ENCODE data around the gene NHSL2.

NHSL2 gene

DNA sequence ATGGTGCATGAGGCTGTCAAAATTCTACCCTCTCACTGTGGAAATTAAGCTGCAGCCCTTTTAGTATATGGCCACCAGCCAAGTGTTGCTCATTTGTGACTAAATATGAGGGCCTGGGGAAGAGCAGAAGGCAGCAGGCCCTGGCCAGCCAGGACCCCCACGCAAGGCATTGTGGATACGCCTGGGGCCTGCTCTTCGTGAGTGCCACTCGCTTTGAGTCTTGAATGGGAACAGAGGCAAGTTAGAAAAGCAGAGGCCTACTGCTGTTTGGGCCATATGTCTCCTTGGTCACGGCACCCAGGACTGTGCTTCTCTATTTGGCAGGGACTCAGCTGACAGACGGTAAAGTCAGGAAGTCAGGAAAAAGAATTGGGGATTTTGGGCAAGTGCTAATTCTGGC, 210.2 kb downstream of the NHSL2 start:
- Histone ChIP-seq H3K9me3 (no peaks in the 10 kb centered on the region; the same call in 1 of the 2 replicates), H3K36me3 (replicated peaks) (no peaks in the 10 kb centered on the region), H3K27me3 (ENCODE audit: low read depth) (no peaks in the 10 kb centered on the region), H3K4me3 (no peak overlapping the region), H3K4me1 (peaks cover 19% of the 10 kb centered on the region)
- in situ Hi-C loops (cut with MboI; ENCODE audit: low sequenced_read_pairs): no loop called here
- no peak for DNase-seq (ENCODE audit: low spot score in 2 of 2)

GRCh38 chrX:72121383-72121782, 210.7 kb downstream of the NHSL2 start:
- H3K4me3 ChIP-seq: no peak overlapping the region
- in situ Hi-C loops (cut with MboI; ENCODE audit: low sequenced_read_pairs): no loop called here
- no peaks in the 10 kb centered on the region for H3K27me3 ChIP-seq (ENCODE audit: low read depth)

DNA sequence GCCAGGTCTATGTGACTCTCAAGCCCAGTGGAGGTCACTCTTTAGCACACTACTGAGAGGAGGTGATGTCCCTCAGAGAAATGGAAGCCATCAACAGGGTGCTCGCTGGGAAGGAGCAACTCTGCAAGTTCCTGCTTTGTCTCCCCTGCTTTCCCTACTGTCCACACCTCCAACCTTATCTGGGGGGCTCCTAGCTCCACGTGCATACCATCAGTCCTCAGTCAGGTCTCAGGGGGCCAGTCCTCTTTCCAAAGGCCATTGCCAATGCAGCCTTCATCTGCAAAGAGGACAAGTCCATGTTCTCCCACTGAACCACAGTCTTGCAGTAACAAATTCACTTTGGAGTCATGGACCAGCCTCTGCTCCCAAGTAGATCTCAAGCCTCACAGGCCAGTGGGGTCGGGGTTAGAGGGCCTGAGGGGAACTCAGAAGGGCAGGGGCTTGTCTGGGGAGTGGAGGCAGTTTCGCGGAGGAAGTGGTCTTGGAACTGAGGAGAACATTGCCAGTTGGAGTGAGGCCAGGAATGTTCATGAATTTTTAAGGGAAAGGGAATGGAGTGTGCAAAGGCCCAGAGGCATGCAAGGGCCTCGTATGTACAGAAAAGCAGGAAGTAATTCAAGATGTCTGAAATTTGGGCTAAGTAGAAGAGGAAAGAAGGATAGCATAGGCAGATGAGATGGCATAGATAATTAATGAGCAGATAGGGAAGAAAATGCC, 212.1 kb downstream of the NHSL2 start:
- Histone ChIP-seq H3K4me3 (no peak overlapping the region), H3K9me3 (no peaks in the 10 kb centered on the region; the same call in 1 of the 2 replicates), H3K27me3 (ENCODE audit: low read depth) (no peaks in the 10 kb centered on the region), H3K4me1 (peaks cover 15% of the 10 kb centered on the region), H3K36me3 (replicated peaks) (no peaks in the 10 kb centered on the region)
- no peak for DNase-seq (ENCODE audit: low spot score in 2 of 2)
- in situ Hi-C loops (cut with MboI; ENCODE audit: low sequenced_read_pairs): no loop called here

More at GRCh38 chrX:72121383-72121782, 210.7 kb downstream of the NHSL2 start:
- Histone ChIP-seq H3K36me3 (replicated peaks) (no peaks in the 10 kb centered on the region), H3K9me3 (no peaks in the 10 kb centered on the region; the same call in 1 of the 2 replicates), H3K4me1 (peaks cover 15% of the 10 kb centered on the region)
- no peak for DNase-seq (ENCODE audit: low spot score in 2 of 2)

DNA sequence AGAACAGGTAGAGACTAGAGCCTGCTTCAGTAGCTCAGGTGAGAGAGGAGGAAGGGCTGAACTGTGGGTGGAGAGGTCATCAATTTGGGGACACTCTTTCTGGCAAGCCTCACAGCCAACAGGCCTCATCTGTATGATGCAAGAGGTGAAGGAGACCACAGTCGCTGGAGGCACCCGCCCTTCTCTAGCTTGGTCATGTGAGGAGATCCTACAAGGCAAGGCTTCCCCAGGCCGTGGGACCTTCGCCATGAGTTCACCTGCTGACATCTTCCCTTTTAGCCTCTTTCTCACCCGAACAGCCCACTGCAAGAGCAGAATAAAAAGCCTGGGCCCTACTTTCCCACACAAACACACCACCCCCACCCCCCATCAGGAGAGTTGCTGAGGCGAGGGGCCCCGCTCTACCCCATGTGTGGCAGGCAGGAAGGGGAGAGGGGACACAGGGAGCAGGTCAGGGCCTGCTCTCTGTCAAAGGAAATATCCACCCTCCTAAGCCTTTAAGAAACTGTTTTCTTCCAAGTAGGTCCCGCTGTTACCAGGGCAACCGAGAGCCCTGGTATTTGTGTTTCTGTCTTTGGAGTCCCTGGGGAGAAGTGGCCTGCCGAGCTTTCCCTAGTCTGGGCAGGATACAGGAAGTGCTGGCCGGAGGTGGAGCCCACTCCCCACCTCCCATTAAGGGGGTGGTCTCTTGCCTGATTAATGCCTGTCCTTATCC, 213.0 kb downstream of the NHSL2 start:
- Histone ChIP-seq H3K4me3 (no peak overlapping the region), H3K36me3 (replicated peaks) (no peaks in the 10 kb centered on the region), H3K4me1 (peaks cover 15% of the 10 kb centered on the region), H3K27me3 (ENCODE audit: low read depth) (no peaks in the 10 kb centered on the region), H3K9me3 (no peaks in the 10 kb centered on the region; the same call in 1 of the 2 replicates)
- peak; percentile 88 to 90 for DNase-seq (ENCODE audit: low spot score in 2 of 2)
- in situ Hi-C loops (cut with MboI; ENCODE audit: low sequenced_read_pairs): no loop called here

DNA sequence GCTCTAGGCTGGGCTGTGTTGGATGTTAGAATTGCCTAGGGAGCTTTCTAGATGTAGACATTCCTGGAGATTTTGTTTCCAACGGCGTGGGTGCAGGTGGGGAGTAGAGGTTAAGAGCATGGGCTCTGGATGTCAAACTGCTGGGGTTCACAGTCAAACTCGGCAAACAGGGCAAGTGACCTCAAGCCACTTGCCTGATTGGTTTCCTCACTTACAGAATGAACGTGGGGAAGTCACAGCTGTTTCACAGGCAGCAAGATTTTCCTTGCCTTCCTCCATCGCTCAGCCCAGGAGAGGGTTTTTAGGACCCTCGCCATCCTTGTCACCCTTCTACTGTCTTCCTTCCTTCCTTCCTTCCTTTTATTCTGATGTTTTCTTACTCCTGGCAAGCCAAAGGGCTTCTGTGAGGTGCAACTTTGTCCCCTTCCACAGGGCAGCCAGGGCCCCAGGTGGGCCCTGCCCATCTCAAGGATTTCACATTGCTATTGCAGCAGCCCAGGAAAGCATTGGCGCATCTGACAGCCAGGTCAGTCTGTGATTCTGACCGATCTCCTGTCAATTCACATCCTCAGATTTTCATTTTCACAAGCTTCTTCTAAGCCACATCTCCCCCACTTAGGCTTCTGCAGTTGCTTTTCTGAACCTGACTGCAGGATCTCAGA, 214.0 kb downstream of the NHSL2 start:
- H3K4me3 ChIP-seq: no peak overlapping the region
- peaks cover 15% of the 10 kb centered on the region for H3K4me1 ChIP-seq
- H3K9me3 ChIP-seq: no peaks in the 10 kb centered on the region; the same call in 1 of the 2 replicates
- no peaks in the 10 kb centered on the region for H3K27me3 ChIP-seq (ENCODE audit: low read depth)
- in situ Hi-C loops (cut with MboI; ENCODE audit: low sequenced_read_pairs): loop anchor here (5.0 kb wide), 1 partner anchor 102 kb away; no protein-coding TSS in a partner anchor
- H3K36me3 ChIP-seq (replicated peaks): no peaks in the 10 kb centered on the region
- no peak for DNase-seq (ENCODE audit: low spot score in 2 of 2)

- no peaks in the 10 kb centered on the region for H3K36me3 ChIP-seq (replicated peaks)
- no peak overlapping the region for H3K4me3 ChIP-seq
- DNase-seq (ENCODE audit: low spot score in 2 of 2): no peak
- no peaks in the 10 kb centered on the region for H3K27me3 ChIP-seq (ENCODE audit: low read depth)
- peaks cover 15% of the 10 kb centered on the region for H3K4me1 ChIP-seq
- in situ Hi-C loops (cut with MboI; ENCODE audit: low sequenced_read_pairs): loop anchor here (5.0 kb wide), 1 partner anchor 103 kb away; no protein-coding TSS in a partner anchor
- H3K9me3 ChIP-seq: no peaks in the 10 kb centered on the region; the same call in 1 of the 2 replicates
These were observed 214.8 kb downstream of the NHSL2 start for GRCh38 chrX:72125331-72126047.

DNA sequence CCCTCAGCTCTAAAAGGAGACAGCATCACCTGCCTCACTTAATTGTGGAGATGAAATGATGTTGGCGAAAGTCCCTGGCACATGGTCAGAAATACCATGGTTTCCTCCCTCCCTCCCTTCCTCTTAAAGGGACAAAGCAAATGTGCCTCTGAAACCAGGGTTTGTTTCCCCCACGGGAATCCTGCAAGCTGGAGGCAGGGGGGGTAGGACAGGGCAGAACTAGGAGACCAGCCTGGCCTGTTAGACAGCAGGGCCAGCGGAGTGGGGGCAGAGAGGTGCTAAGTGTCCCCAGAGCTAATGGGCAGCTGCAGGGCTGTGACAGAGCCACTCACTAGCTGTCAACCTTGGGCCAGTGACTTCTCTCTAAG, 215.4 kb downstream of the NHSL2 start:
- no peak for DNase-seq (ENCODE audit: low spot score in 2 of 2)
- Histone ChIP-seq H3K4me3 (no peak overlapping the region), H3K9me3 (no peaks in the 10 kb centered on the region; the same call in 1 of the 2 replicates), H3K36me3 (replicated peaks) (no peaks in the 10 kb centered on the region), H3K27me3 (ENCODE audit: low read depth) (no peaks in the 10 kb centered on the region), H3K4me1 (peaks cover 15% of the 10 kb centered on the region)
- in situ Hi-C loops (cut with MboI; ENCODE audit: low sequenced_read_pairs): loop anchor here (5.0 kb wide), 1 partner anchor 104 kb away; no protein-coding TSS in a partner anchor

DNA sequence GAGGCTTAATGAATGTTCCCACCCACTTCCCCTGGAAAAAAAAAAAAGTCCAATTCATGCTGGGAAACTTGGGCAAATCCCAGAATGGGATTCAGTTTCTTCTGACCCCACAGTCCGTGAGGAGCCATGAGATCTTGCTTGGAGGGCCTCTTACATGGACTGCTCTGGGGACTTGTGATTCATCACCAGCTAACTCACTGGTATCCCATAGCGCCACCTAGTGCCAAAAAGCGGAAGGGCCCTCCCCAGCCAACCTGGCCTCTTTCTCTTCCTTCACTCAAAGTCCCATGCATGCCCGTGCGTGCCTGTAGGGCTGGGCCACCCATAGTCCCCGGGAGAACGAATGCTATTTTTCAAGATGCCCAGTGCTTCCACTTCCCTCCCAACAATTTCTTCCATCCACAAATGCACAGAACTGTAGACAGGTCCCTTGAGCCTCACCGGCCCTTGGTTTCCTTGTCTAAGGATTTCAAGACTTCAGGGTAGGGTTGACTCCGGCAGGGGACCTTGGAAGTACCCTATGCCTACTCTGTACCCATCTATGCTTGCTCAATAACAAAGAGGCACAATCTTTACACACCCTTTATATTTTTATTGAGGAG, 216.0 kb downstream of the NHSL2 start:
- no peaks in the 10 kb centered on the region; the same call in 1 of the 2 replicates for H3K9me3 ChIP-seq
- no peak overlapping the region for H3K4me3 ChIP-seq
- peaks cover 17% of the 10 kb centered on the region for H3K4me1 ChIP-seq
- H3K36me3 ChIP-seq (replicated peaks): no peaks in the 10 kb centered on the region
- in situ Hi-C loops (cut with MboI; ENCODE audit: low sequenced_read_pairs): loop anchor here (5.0 kb wide), 1 partner anchor 104 kb away; no protein-coding TSS in a partner anchor
- peak; percentile 82 to 95 for DNase-seq (ENCODE audit: low spot score in 2 of 2)
- no peaks in the 10 kb centered on the region for H3K27me3 ChIP-seq (ENCODE audit: low read depth)

DNA sequence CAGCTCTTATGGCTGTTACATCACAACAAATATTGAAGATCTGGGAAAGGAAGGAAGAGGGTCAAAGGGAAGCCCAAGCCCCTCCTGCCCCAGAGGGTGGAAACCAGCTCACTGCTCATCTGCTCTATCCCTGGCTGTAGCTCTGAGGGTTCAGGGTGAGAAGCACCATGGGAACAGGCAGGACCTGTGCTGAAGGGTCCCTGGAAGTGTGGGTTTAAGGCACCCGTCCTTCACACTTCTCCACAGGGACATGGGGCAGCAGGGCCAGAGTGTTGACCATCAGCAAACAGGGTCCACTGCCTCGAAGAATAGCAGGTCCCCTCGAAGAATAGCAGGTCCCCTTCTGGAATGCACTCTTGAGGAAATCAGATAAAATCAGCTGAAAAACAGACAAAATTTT, 216.7 kb downstream of the NHSL2 start:
- in situ Hi-C loops (cut with MboI; ENCODE audit: low sequenced_read_pairs): loop anchor here (5.0 kb wide), 1 partner anchor 105 kb away; no protein-coding TSS in a partner anchor

DNA sequence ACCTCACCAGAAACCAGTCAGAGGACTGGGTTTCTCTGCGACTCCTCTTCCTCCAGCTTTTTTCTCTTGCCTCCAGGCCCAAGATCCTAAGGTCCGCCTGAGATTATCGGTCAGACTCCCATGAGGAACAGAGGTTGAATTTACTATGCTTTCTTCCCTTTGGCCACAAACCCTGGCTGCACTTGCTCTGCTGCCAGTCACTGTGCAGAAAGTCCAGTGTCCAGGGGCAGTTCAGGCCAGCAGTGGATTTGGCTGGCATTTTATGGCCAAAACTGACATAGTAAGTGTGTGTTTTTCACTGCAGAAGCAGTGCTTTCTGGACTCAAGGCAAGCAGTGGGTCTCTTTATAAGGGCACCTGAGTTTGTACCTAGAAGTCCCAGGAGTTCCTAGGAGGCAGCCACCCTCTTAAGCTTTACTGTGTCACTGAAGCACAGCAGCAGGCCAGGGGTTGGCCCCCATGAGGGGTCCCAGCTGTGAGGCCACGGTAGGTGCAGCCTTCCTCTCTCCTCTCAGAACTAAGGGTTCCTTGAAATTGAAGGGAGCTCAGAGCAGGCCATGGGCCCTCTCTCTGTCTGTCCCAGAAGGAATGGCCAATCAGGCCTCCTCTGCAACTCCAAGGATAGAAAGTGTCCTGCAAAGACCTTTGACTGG, 217.7 kb downstream of the NHSL2 start:
- no peak overlapping the region for H3K4me3 ChIP-seq
- H3K4me1 ChIP-seq: peaks cover 13% of the 10 kb centered on the region
- no peaks in the 10 kb centered on the region for H3K36me3 ChIP-seq (replicated peaks)
- no peaks in the 10 kb centered on the region for H3K27me3 ChIP-seq (ENCODE audit: low read depth)
- in situ Hi-C loops (cut with MboI; ENCODE audit: low sequenced_read_pairs): loop anchor here (5.0 kb wide), 1 partner anchor 106 kb away; no protein-coding TSS in a partner anchor
- H3K9me3 ChIP-seq: no peaks in the 10 kb centered on the region
- DNase-seq (ENCODE audit: low spot score in 2 of 2): no peak

More for the DNA sequence above, 216.7 kb downstream of the NHSL2 start:
- Histone ChIP-seq H3K36me3 (replicated peaks) (no peaks in the 10 kb centered on the region), H3K27me3 (ENCODE audit: low read depth) (no peaks in the 10 kb centered on the region), H3K9me3 (no peaks in the 10 kb centered on the region; the same call in 1 of the 2 replicates), H3K4me3 (no peak overlapping the region), H3K4me1 (peaks cover 17% of the 10 kb centered on the region)
- DNase-seq (ENCODE audit: low spot score in 2 of 2): no peak

DNA sequence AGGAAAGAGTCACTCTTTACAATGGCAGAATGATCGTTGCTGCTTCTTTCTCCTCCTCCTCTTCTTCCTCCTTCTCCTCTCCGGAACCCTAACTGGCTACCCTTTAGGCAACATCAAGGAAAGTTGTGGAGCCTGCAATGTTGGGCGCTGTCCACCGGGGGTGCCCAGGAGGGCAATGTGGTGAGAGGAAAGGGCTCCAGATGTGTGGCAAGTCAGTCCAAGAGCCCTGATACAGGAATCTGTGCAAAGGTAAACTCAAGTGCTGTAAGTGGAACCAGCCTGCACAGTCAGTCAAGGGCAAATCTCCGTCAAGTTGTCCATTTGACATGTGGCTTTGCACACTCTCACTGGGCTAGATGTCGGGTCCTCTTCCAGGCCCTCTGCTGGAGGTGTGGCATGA, 218.2 kb downstream of the NHSL2 start:
- Histone ChIP-seq H3K4me1 (peaks cover 8% of the 10 kb centered on the region), H3K9me3 (no peaks in the 10 kb centered on the region), H3K4me3 (no peak overlapping the region), H3K27me3 (ENCODE audit: low read depth) (no peaks in the 10 kb centered on the region), H3K36me3 (replicated peaks) (no peaks in the 10 kb centered on the region)
- peak; percentile 17 to 59 for DNase-seq (ENCODE audit: low spot score in 2 of 2)
- in situ Hi-C loops (cut with MboI; ENCODE audit: low sequenced_read_pairs): loop anchor here (5.0 kb wide), 1 partner anchor 107 kb away; no protein-coding TSS in a partner anchor

DNA sequence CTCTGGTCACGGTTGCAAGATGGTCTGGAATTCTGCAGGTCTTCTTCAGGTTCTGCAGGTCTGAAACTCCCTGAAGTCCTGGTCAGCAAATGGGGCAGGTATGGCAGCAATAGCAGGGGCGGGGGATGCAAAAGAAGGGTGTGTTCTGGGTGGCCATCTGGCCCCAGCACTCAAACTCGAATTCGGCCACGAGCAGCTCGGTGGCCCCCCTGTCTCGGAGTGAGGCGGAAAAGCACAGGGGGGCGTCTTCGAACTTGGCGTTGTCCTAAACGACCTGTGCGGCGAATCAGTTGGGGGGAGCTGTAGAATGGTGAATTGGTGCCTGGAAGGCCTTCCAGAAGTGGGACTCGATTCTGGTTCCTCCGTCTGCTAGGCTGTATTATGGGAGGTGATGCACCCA, 219.0 kb downstream of the NHSL2 start:
- H3K4me1 ChIP-seq: peaks cover 2% of the 10 kb centered on the region
- H3K9me3 ChIP-seq: no peaks in the 10 kb centered on the region
- H3K27me3 ChIP-seq (ENCODE audit: low read depth): no peaks in the 10 kb centered on the region
- no peak overlapping the region for H3K4me3 ChIP-seq
- in situ Hi-C loops (cut with MboI; ENCODE audit: low sequenced_read_pairs): loop anchor here (5.0 kb wide), 1 partner anchor 107 kb away; no protein-coding TSS in a partner anchor
- no peaks in the 10 kb centered on the region for H3K36me3 ChIP-seq (replicated peaks)
- no peak for DNase-seq (ENCODE audit: low spot score in 2 of 2)

Measured in HAP-1 (cell line).